Activated CD8-positive, alpha-beta T cell treated with anti-CD3 and anti-CD28 coated beads for 36 hours (primary cell): ENCODE measurements around the gene MIPOL1. TPM values are rescaled to one million over a fixed set of nuclear protein-coding genes. Genes with fewer than 3 reads are reported as not detected.
"Not testable (repeated sequence)": the region's sequence is repeated elsewhere in the genome, so short reads cannot be mapped to it uniquely, and the experiment has no call there.

ENCODE experiments used
- ATAC-seq: fragments of 200-7000 bp; cut with Tn5 transposase; one replicate; pipeline ENCODE4 v1.10.0; 2021; ENCODE audit warnings: mild to moderate bottlenecking, moderate library complexity
- CTCF ChIA-PET: fragments of 350-600 bp; sonication (Branson Sonifier 250); formaldehyde crosslinking; loops from one replicate; lab custom pipeline; 2021; ENCODE audit warnings: antibody characterized with exemption; lab: Charles Lee
- POLR2A ChIA-PET: fragments of 350-600 bp; sonication (Branson Sonifier 250); formaldehyde crosslinking; loops from one replicate; lab custom pipeline; 2021; ENCODE audit warnings: antibody characterized with exemption; lab: Charles Lee
- DNase-seq: peaks from one replicate; pipeline ENCODE4 v3.0.0-alpha.2; 2020
- H3K27ac Mint-ChIP-seq: one replicate; pipeline ENCODE4 v1.8.0; 2021; ENCODE audit warnings: mild to moderate bottlenecking, mixed read lengths
- H3K27me3 Mint-ChIP-seq: one replicate; pipeline ENCODE4 v1.8.0; 2021; ENCODE audit warnings: mixed read lengths
- H3K36me3 Mint-ChIP-seq: one replicate; pipeline ENCODE4 v1.8.0; 2021; ENCODE audit warnings: low read depth, mixed read lengths
- H3K4me1 Mint-ChIP-seq: one replicate; pipeline ENCODE4 v1.8.0; 2021; ENCODE audit warnings: low read depth, mixed read lengths
- H3K4me3 Mint-ChIP-seq: one replicate; pipeline ENCODE4 v1.8.0; 2021; ENCODE audit warnings: mild to moderate bottlenecking, moderate library complexity, mixed read lengths
- H3K9me3 Mint-ChIP-seq: one replicate; pipeline ENCODE4 v1.8.0; 2021; ENCODE audit warnings: mixed read lengths
- CTCF ChIP-seq: fragments of 200-600 bp; IDR thresholded peaks from one replicate; pipeline ENCODE4 v1.8.0; 2022; ENCODE audit warnings: antibody characterized with exemption, mild to moderate bottlenecking
- intact Hi-C: fragments of 100-400 bp; cut with micrococcal nuclease; formaldehyde crosslinking; loops from one replicate; pipeline ENCODE4 v1.10.0; 2022
- total RNA-seq, 2 experiments: library from RNA; stranded (reverse); gene quantifications; one replicate each; pipeline ENCODE4 v1.2.3, GENCODE V29; 2021

The MIPOL1 gene
- not detected for total RNA-seq

- peak; percentile 4 for DNase-seq
- peaks cover 7% of the 10 kb centered on the region for H3K4me1 Mint-ChIP-seq
- peak; percentile 45 for ATAC-seq
- peak within 1 kb of the TSS; percentile 38 for H3K4me3 Mint-ChIP-seq
- no peaks in the 10 kb centered on the region for H3K36me3 Mint-ChIP-seq
- intact Hi-C loops: no loop called here
- ChIA-PET POLR2A (no interaction called here), CTCF (no interaction called here)
- H3K9me3 Mint-ChIP-seq: peaks cover 1% of the 10 kb centered on the region
- peaks cover 13% of the 10 kb centered on the region for H3K27me3 Mint-ChIP-seq
- no peak for TF ChIP-seq CTCF
- H3K27ac Mint-ChIP-seq: no peak within 1 kb of the TSS
These were observed at the start of gene MIPOL1 for GRCh38 chr14:37197421-37198272. Gene MIPOL1, plus strand, starts transcription at chr14:37197937. Its CDS starts 49,952 bp downstream, at chr14:37247889.

- H3K27me3 Mint-ChIP-seq: no peaks in the 10 kb centered on the region
- CTCF ChIA-PET: interaction anchor here (0.7 to 2.3 kb wide), 12 partner anchors 10 to 597 kb away, joined by 3 to 18 read pairs (median 4); no protein-coding TSS in a partner anchor
- POLR2A ChIA-PET: no interaction called here
- no peak overlapping the region for H3K4me3 Mint-ChIP-seq
- no peak overlapping the region for H3K27ac Mint-ChIP-seq
- H3K9me3 Mint-ChIP-seq: peaks cover 8% of the 10 kb centered on the region
- no peak for DNase-seq
- intact Hi-C loops: no loop called here
- TF ChIP-seq CTCF: peak; percentile 62
- H3K4me1 Mint-ChIP-seq: no peaks in the 10 kb centered on the region
- H3K36me3 Mint-ChIP-seq: no peaks in the 10 kb centered on the region
- ATAC-seq: no peak
These were observed 47.3 kb upstream of the MIPOL1 start for GRCh38 chr14:37150414-37150813.

- Mint-ChIP-seq H3K4me3 (no peak overlapping the region), H3K36me3 (no peaks in the 10 kb centered on the region), H3K27ac (no peak overlapping the region), H3K4me1 (no peaks in the 10 kb centered on the region), H3K27me3 (no peaks in the 10 kb centered on the region), H3K9me3 (peaks cover 11% of the 10 kb centered on the region)
- ChIA-PET CTCF (no interaction called here), POLR2A (no interaction called here)
- DNase-seq (no peak), ATAC-seq (no peak)
- no peak for TF ChIP-seq CTCF
- intact Hi-C loops: no loop called here
These were observed 44.7 kb upstream of the MIPOL1 start for GRCh38 chr14:37153005-37153404.

- TF ChIP-seq CTCF: no peak
- Mint-ChIP-seq H3K36me3 (no peaks in the 10 kb centered on the region), H3K4me1 (no peaks in the 10 kb centered on the region), H3K27ac (no peak overlapping the region), H3K9me3 (peaks cover 11% of the 10 kb centered on the region), H3K4me3 (no peak overlapping the region), H3K27me3 (no peaks in the 10 kb centered on the region)
- no peak for ATAC-seq
- no peak for DNase-seq
- ChIA-PET POLR2A (no interaction called here), CTCF (no interaction called here)
- intact Hi-C loops: no loop called here
These were observed 44.3 kb upstream of the MIPOL1 start for GRCh38 chr14:37153483-37153882.

- DNase-seq (no peak), ATAC-seq (no peak)
- no peak overlapping the region for H3K4me3 Mint-ChIP-seq
- intact Hi-C loops: no loop called here
- ChIA-PET POLR2A (no interaction called here), CTCF (no interaction called here)
- peaks cover 11% of the 10 kb centered on the region for H3K9me3 Mint-ChIP-seq
- no peaks in the 10 kb centered on the region for H3K27me3 Mint-ChIP-seq
- H3K27ac Mint-ChIP-seq: no peak overlapping the region
- H3K36me3 Mint-ChIP-seq: no peaks in the 10 kb centered on the region
- no peak for TF ChIP-seq CTCF
- no peaks in the 10 kb centered on the region for H3K4me1 Mint-ChIP-seq
These were observed 39.8 kb upstream of the MIPOL1 start for GRCh38 chr14:37157987-37158386.

- H3K27ac Mint-ChIP-seq, DNase-seq, H3K4me3 Mint-ChIP-seq, H3K36me3 Mint-ChIP-seq, CTCF ChIA-PET, H3K4me1 Mint-ChIP-seq, ATAC-seq, H3K9me3 Mint-ChIP-seq, intact Hi-C loops, H3K27me3 Mint-ChIP-seq, POLR2A ChIA-PET: not testable (repeated sequence)
These were observed 35.4 kb upstream of the MIPOL1 start for GRCh38 chr14:37162307-37162706.
